CD14-positive monocyte (primary cell): ENCODE results near the gene CYP2S1. TPM values are rescaled to one million over a fixed set of nuclear protein-coding genes. Genes with fewer than 3 reads are reported as not detected.

ENCODE experiments used
- DNase-seq, 3 donors: peaks; one replicate each; pipeline ENCODE4 v3.0.0-alpha.2; 2011 to 2022
- H2AFZ ChIP-seq: 2 replicates; pipeline ENCODE4 v1.6.0; 2012; ENCODE audit warnings: mild to moderate bottlenecking, low read depth, low read length, inconsistent platforms; ENCODE audit not compliant: insufficient read depth, poor library complexity, severe bottlenecking
- H3K27ac ChIP-seq, 2 donors: 1 replicate in 1 of 2; 2 replicates in 1 of 2; pipeline ENCODE4 v1.5.1; 2012 to 2013; ENCODE audit warnings: low read length in 2 of 2, control low read depth in 1 of 2, inconsistent platforms in 1 of 2, low read depth in 1 of 2, mild to moderate bottlenecking in 1 of 2
- H3K27me3 ChIP-seq, 2 donors: one replicate each; pipeline versions ENCODE4 v1.6.0 to v1.6.1; 2011 to 2013; ENCODE audit warnings: low read length in 2 of 2; ENCODE audit not compliant: control insufficient read depth in 2 of 2, insufficient read depth in 2 of 2
- H3K36me3 ChIP-seq, 2 donors: replicated peaks in 1 of 2; 1 replicate in 1 of 2; 2 replicates in 1 of 2; pipeline versions ENCODE4 v1.5.1 to v1.6.1; 2012 to 2013; ENCODE audit warnings: low read length in 2 of 2, control low read depth in 1 of 2, inconsistent platforms in 1 of 2, mild to moderate bottlenecking in 1 of 2; ENCODE audit not compliant: insufficient read depth in 2 of 2, control insufficient read depth in 1 of 2
- H3K4me1 ChIP-seq, 2 donors: 1 replicate in 1 of 2; 2 replicates in 1 of 2; pipeline versions ENCODE4 v1.5.1 to v1.6.1; 2012 to 2013; ENCODE audit warnings: low read length in 2 of 2, control low read depth in 1 of 2, inconsistent platforms in 1 of 2, mild to moderate bottlenecking in 1 of 2, moderate library complexity in 1 of 2; ENCODE audit not compliant: insufficient read depth in 2 of 2, control insufficient read depth in 1 of 2
- H3K4me2 ChIP-seq: replicated peaks from 2 replicates; pipeline ENCODE3; 2012; ENCODE audit warnings: low read length, moderate library complexity, mild to moderate bottlenecking; ENCODE audit not compliant: poor library complexity, severe bottlenecking; ENCODE audit errors: extremely low read depth
- H3K4me3 ChIP-seq, 3 experiments: fragments of 200-600 bp in 1 of 3; sonication (generic) in 1 of 3; replicated peaks in 1 of 3; 1 replicate in 2 of 3; 2 replicates in 1 of 3; pipeline ENCODE4 v1.5.1; 2011 to 2013; ENCODE audit warnings: low read length in 3 of 3, mild to moderate bottlenecking in 3 of 3, control low read depth in 2 of 3, low read depth in 2 of 3, inconsistent platforms in 1 of 3, moderate library complexity in 1 of 3
- H3K79me2 ChIP-seq: 2 replicates; pipeline ENCODE4 v1.6.0; 2012; ENCODE audit warnings: mild to moderate bottlenecking, control low read depth, inconsistent platforms, low read length, moderate library complexity; ENCODE audit not compliant: insufficient read depth
- H3K9ac ChIP-seq: 2 replicates; pipeline ENCODE4 v1.6.0; 2017; ENCODE audit warnings: low read length, mild to moderate bottlenecking; ENCODE audit not compliant: insufficient read depth, poor library complexity, severe bottlenecking
- H3K9me3 ChIP-seq, 2 donors: replicated peaks in 1 of 2; 1 replicate in 1 of 2; 2 replicates in 1 of 2; pipeline versions ENCODE4 v1.5.1 to v1.6.1; 2012 to 2013; ENCODE audit warnings: low read length in 2 of 2, control low read depth in 1 of 2; ENCODE audit not compliant: control insufficient read depth in 1 of 2, insufficient read depth in 1 of 2
- H4K20me1 ChIP-seq: 2 replicates; pipeline ENCODE4 v1.6.0; 2012; ENCODE audit warnings: mild to moderate bottlenecking, low read length, control low read depth, moderate library complexity; ENCODE audit not compliant: insufficient read depth
- H3K27ac Mint-ChIP-seq, 7 donors: one replicate each; pipeline ENCODE4 v1.8.0; 2020; ENCODE audit warnings: mild to moderate bottlenecking in 7 of 7, mixed read lengths in 7 of 7, moderate library complexity in 6 of 7, inconsistent platforms in 2 of 7
- H3K27me3 Mint-ChIP-seq, 3 donors: one replicate each; pipeline ENCODE4 v1.8.0; 2021 to 2022; ENCODE audit warnings: low read depth in 3 of 3, mild to moderate bottlenecking in 3 of 3, mixed read lengths in 3 of 3, moderate library complexity in 3 of 3, inconsistent platforms in 1 of 3
- H3K36me3 Mint-ChIP-seq, 2 donors: one replicate each; pipeline ENCODE4 v1.8.0; 2020; ENCODE audit warnings: mixed read lengths in 2 of 2, inconsistent platforms in 1 of 2, mild to moderate bottlenecking in 1 of 2
- H3K4me1 Mint-ChIP-seq: one replicate; pipeline ENCODE4 v1.8.0; 2020; ENCODE audit warnings: mild to moderate bottlenecking, mixed read lengths
- H3K4me3 Mint-ChIP-seq, 2 donors: one replicate each; pipeline ENCODE4 v1.8.0; 2020; ENCODE audit warnings: mild to moderate bottlenecking in 2 of 2, mixed read lengths in 2 of 2, moderate library complexity in 1 of 2
- H3K9me3 Mint-ChIP-seq, 7 donors: one replicate each; pipeline ENCODE4 v1.8.0; 2020 to 2022; ENCODE audit warnings: mixed read lengths in 7 of 7, mild to moderate bottlenecking in 6 of 7, moderate library complexity in 6 of 7, inconsistent platforms in 2 of 7
- CTCF ChIP-seq: fragments of 200-600 bp; IDR thresholded peaks from one replicate; pipeline ENCODE4 v1.8.0; 2022; ENCODE audit warnings: antibody characterized with exemption, mild to moderate bottlenecking
- whole genome bisulfite sequencing: methylation state at CpG from one replicate; pipeline ENCODE4 v1.1.5; 2013; ENCODE audit warnings: missing lambda C conversion rate; ENCODE audit not compliant: insufficient coverage; 5-methylcytosine and 5-hydroxymethylcytosine counted together
- intact Hi-C, 2 donors: fragments of 100-400 bp; cut with micrococcal nuclease; formaldehyde crosslinking; loops; one replicate each; pipeline versions ENCODE4 v1.15.0 to v1.15.1; 2023
- polyA plus RNA-seq, 3 donors: library from polyadenylated mRNA; depleted of rRNA in 1 of 3; unstranded in 2 of 3; stranded (reverse) in 1 of 3; fragments of 300-500 nt in 2 of 3; fragments of >200 nt in 1 of 3; fragmentation: Illumina TruSeq in 2 of 3; gene quantifications; 1 replicate in 2 of 3; 2 replicates in 1 of 3; pipeline ENCODE4 v1.2.3, GENCODE V29; 2012 to 2021

The CYP2S1 gene
- polyA plus RNA-seq, 3 donors = 8.9 to 20.3 (median 10.3) TPM

- peak overlapping the region; percentile 41 for H3K4me2 ChIP-seq
- no peak overlapping the region for H3K27ac ChIP-seq
- Mint-ChIP-seq H3K4me1 (peaks cover 40% of the 10 kb centered on the region), H3K27ac (no peak overlapping the region), H3K27me3 (peaks cover 37 to 73% (median 44%) of the 10 kb centered on the region in 3 donors), H3K9me3 (peaks cover 0 to 8% (median 0%) of the 10 kb centered on the region in 7 donors), H3K4me3 (peak overlapping the region; percentile 51 to 57), H3K36me3 (peaks cover 0 to 8% of the 10 kb centered on the region in 2 donors)
- intact Hi-C loops = no loop called here
- WGBS = 89% methylated on average over 3 of the region's 9 CpGs
- H3K9ac ChIP-seq = no peak overlapping the region
- DNase-seq = no peak
- H3K36me3 ChIP-seq = no peaks in the 10 kb centered on the region
- peaks cover 16 to 21% of the 10 kb centered on the region in 2 donors for H3K4me1 ChIP-seq
- H2AFZ ChIP-seq = no peak overlapping the region
- no peaks in the 10 kb centered on the region for H4K20me1 ChIP-seq
- no peaks in the 10 kb centered on the region for H3K79me2 ChIP-seq
- peak overlapping the region in 1 of 3 experiments; percentile 36 for H3K4me3 ChIP-seq
- no peaks in the 10 kb centered on the region for H3K9me3 ChIP-seq
- peaks cover under 1 to 41% of the 10 kb centered on the region in 2 donors for H3K27me3 ChIP-seq
- no peak for TF ChIP-seq CTCF
These were observed 27.8 kb downstream of the CYP2S1 start for GRCh38 chr19:41220811-41221210.

- Histone ChIP-seq H3K79me2 (no peaks in the 10 kb centered on the region), H3K36me3 (no peaks in the 10 kb centered on the region), H2AFZ (no peak overlapping the region), H3K9ac (no peak overlapping the region), H3K9me3 (no peaks in the 10 kb centered on the region), H3K4me2 (no peak overlapping the region), H4K20me1 (no peaks in the 10 kb centered on the region), H3K27ac (no peak overlapping the region), H3K4me3 (no peak overlapping the region), H3K4me1 (peaks cover 23 to 29% of the 10 kb centered on the region in 2 donors), H3K27me3 (peaks cover 3 to 47% of the 10 kb centered on the region in 2 donors)
- no peak for DNase-seq
- Mint-ChIP-seq H3K36me3 (peaks cover 0 to 10% of the 10 kb centered on the region in 2 donors), H3K27me3 (peaks cover 43 to 78% (median 48%) of the 10 kb centered on the region in 3 donors), H3K9me3 (peaks cover 0 to 8% (median 2%) of the 10 kb centered on the region in 7 donors), H3K4me3 (peak overlapping the region in 1 of 2 donors; percentile 37), H3K4me1 (peaks cover 43% of the 10 kb centered on the region), H3K27ac (no peak overlapping the region)
- intact Hi-C loops = no loop called here
- WGBS = 94% methylated on average over 12 of the region's 20 CpGs
- no peak for TF ChIP-seq CTCF
These were observed 28.6 kb downstream of the CYP2S1 start for GRCh38 chr19:41221514-41222205.
